Activated T-helper 1 cell treated with anti-CD3 and anti-CD28 coated beads, Interleukin-12 subunit alpha, Interleukin-12 subunit beta, Interleukin-2, Interleukin-4 antibody, amounts not matched to agents 30 ng/mL and 10 ng/mL and 1 ng/mL, durations not matched to agents 14 hours and 24 hours and 36 hours (primary cell): Measurements from ENCODE around the gene ASAP3. TPM values are rescaled to one million over a fixed set of nuclear protein-coding genes. Genes with fewer than 3 reads are reported as not detected.
"Not testable (repeated sequence)": the region's sequence is repeated elsewhere in the genome, so short reads cannot be mapped to it uniquely, and the experiment has no call there.

Experiments used
- DNase-seq: peaks from one replicate; pipeline ENCODE4 v3.0.0; 2021; ENCODE audit warnings: low spot score
- H3K27ac Mint-ChIP-seq: one replicate; pipeline ENCODE4 v1.8.0; 2021; ENCODE audit warnings: mild to moderate bottlenecking, mixed read lengths
- H3K27me3 Mint-ChIP-seq: one replicate; pipeline ENCODE4 v1.8.0; 2022; ENCODE audit warnings: mild to moderate bottlenecking, moderate library complexity, mixed read lengths; ENCODE audit not compliant: insufficient read depth
- H3K36me3 Mint-ChIP-seq: one replicate; pipeline ENCODE4 v1.8.0; 2021; ENCODE audit warnings: low read depth, mixed read lengths
- H3K4me1 Mint-ChIP-seq: one replicate; pipeline ENCODE4 v1.8.0; 2021; ENCODE audit warnings: low read depth, mixed read lengths
- H3K4me3 Mint-ChIP-seq: one replicate; pipeline ENCODE4 v1.8.0; 2021; ENCODE audit warnings: mild to moderate bottlenecking, moderate library complexity, mixed read lengths
- H3K9me3 Mint-ChIP-seq: one replicate; pipeline ENCODE4 v1.8.0; 2021; ENCODE audit warnings: mixed read lengths
- intact Hi-C: fragments of 100-400 bp; cut with micrococcal nuclease; formaldehyde crosslinking; loops from one replicate; pipeline ENCODE4 v1.15.1; 2024
- total RNA-seq: library from RNA; stranded (reverse); gene quantifications from 2 replicates; pipeline ENCODE4 v1.2.3, GENCODE V29; 2022

ASAP3 gene
- total RNA-seq, 1 donor from 2014 or later = not detected

DNA sequence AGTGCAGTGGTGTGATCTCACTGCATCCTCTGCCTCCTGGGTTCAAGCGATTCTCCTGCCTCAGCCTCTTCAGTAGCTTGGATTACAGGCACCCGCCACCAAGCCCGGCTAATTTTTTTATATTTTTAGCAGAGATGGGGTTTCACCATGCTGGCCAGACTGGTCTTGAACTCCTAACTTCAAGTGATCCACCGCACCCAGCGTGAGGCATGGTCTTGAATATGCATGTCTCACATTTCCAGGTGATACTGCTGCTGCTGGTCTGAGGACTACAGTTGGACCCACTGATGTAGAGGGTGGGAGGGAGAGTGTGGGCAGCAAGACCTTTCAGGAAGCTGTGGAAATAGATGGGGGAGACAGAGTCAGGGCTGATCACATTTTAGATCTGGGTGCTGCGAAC, 21.9 kb upstream of the ASAP3 start:
- Mint-ChIP-seq H3K27me3 (peaks cover 6% of the 10 kb centered on the region), H3K9me3 (no peaks in the 10 kb centered on the region), H3K27ac (no peak overlapping the region), H3K4me1 (no peaks in the 10 kb centered on the region), H3K4me3 (no peak overlapping the region), H3K36me3 (peaks cover 23% of the 10 kb centered on the region)
- intact Hi-C loops = no loop called here
- DNase-seq = no peak

DNA sequence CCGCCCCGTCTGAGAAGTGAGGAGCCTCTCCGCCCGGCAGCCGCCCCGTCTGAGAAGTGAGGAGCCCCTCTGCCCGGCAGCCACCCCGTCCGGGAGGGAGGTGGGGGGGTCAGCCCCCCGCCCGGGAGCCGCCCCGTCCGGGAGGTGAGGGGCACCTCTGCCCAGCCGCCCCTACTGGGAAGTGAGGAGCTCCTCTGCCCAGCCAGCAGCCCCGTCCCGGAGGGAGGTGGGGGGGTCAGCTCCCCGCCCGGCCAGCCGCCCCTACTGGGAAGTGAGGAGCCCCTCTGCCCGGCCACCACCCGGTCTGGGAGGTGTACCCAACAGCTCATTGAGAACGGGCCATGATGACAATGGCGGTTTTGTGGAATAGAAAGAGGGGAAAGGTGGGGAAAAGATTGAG, 20.2 kb upstream of the ASAP3 start:
- H3K27ac Mint-ChIP-seq, intact Hi-C loops, DNase-seq, H3K36me3 Mint-ChIP-seq, H3K9me3 Mint-ChIP-seq, H3K27me3 Mint-ChIP-seq, H3K4me1 Mint-ChIP-seq, H3K4me3 Mint-ChIP-seq: not testable (repeated sequence)

DNA sequence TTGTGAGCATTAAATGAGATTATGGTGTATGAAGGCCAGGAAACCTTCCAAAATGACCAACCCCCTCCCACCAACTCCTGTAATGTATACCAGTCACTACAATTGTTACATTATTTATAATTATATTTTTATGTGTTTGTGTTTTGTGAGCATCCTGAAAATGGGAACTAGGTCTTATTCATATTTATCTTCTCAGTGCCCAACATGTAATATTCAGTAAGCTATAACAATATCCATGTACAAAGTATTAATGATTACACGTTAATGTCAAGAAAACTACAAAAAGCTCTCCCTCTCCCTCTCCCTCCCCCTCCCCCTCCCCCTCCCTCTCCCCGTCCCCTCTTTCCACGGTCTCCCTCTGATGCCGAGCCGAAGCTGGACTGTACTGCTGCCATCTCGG, 19.0 kb upstream of the ASAP3 start:
- Mint-ChIP-seq H3K4me3 (no peak overlapping the region), H3K9me3 (no peaks in the 10 kb centered on the region), H3K27ac (no peak overlapping the region), H3K4me1 (no peaks in the 10 kb centered on the region), H3K27me3 (peaks cover 6% of the 10 kb centered on the region), H3K36me3 (peaks cover 6% of the 10 kb centered on the region)
- no peak for DNase-seq
- intact Hi-C loops = no loop called here

DNA sequence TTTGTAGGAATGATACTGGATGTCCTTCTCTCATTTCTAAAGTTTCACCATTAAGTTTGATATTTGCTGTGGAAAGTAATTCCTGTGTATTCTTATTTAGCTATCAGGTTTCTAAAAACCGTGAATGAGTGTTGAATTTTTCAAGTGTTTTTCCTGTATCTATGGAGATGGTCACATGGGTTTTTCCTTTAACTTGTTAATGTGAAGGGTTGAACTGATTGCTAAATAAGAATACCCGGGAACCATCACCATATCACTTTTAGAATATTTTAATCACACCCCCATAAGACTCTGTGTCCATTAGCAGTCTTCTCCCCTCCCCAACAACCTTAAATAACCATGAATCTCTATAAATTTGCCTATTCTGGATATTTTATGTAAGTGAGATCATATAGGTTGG, 16.5 kb upstream of the ASAP3 start:
- Mint-ChIP-seq H3K4me1 (no peaks in the 10 kb centered on the region), H3K36me3 (no peaks in the 10 kb centered on the region), H3K27ac (no peak overlapping the region), H3K27me3 (peaks cover 6% of the 10 kb centered on the region), H3K9me3 (no peaks in the 10 kb centered on the region), H3K4me3 (no peak overlapping the region)
- DNase-seq = no peak
- intact Hi-C loops = no loop called here

DNA sequence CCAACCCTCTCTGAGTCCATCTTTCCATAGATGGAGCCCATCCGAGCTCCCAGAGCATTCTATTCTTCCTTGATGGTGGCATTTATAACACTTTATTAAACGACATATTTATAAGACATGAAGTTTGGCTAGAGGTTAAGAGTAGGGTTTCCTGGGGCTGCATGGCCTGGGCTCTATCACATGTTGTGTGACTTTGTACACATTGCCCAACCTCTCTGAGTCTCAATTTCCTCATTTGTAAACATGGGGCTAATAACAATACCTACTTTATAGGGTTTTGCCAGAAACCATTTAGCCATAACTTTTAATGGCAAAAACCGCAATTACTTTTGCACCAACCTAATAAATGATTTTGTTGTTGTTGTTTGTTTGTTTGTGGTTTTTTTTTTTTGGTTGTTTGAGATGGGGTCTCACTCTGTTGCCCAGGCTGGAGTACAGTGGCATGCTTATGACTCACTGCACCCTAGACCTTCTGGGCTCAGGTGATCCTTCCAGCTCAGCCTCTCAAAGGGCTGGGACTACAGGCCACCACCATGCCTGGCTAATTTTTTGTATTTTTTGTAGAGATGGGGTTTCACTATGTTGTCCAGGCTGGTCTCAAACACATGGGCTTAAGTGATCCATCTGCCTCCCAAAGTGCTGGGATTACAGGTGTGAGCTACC, 13.9 kb upstream of the ASAP3 start:
- Mint-ChIP-seq H3K4me1 (no peaks in the 10 kb centered on the region), H3K4me3 (no peak overlapping the region), H3K9me3 (no peaks in the 10 kb centered on the region), H3K27me3 (peaks cover 6% of the 10 kb centered on the region), H3K27ac (no peak overlapping the region), H3K36me3 (no peaks in the 10 kb centered on the region)
- intact Hi-C loops = loop anchor here (1.0 kb wide), 3 partner anchors 14 to 139 kb away; partner anchors contain the start of gene ASAP3
- no peak for DNase-seq

DNA sequence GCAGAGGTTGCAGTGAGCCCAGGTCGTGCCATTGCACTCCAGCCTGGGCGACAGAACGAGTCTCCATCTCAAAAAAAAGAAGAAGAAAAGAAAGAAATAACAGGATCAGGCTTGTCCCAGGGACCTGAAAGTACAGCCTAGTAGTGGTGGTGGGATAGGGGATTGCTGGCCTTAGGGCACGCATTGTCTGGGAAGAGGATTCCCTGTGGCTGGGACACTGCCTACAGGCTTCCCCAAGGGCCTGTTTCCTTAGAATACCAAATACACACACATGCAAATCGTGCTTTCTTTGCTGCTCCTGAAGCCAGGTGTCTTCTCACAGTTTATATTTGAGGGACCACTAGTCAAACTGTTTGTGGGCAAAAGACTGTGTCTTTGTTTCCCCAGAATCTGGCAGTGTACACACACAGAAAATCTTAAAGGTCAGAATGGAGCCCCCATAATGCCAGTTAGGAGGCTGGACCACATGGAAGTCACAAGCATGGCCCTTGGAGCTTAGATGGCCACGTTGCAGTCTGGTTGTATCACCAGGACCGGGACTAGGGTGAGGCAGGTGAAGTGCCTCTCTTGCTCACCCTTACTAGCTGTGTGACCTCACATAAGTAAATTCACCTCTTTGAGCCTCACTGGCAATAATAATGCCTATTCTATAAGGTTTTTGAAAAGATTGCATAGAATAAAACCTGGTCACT, 12.7 kb upstream of the ASAP3 start:
- H3K27me3 Mint-ChIP-seq = peaks cover 4% of the 10 kb centered on the region
- no peaks in the 10 kb centered on the region for H3K4me1 Mint-ChIP-seq
- no peaks in the 10 kb centered on the region for H3K36me3 Mint-ChIP-seq
- no peak overlapping the region for H3K27ac Mint-ChIP-seq
- no peaks in the 10 kb centered on the region for H3K9me3 Mint-ChIP-seq
- H3K4me3 Mint-ChIP-seq = no peak overlapping the region
- intact Hi-C loops = loop anchor here (1.0 kb wide), 3 partner anchors 12 to 141 kb away; partner anchors contain the start of gene ASAP3
- no peak for DNase-seq

DNA sequence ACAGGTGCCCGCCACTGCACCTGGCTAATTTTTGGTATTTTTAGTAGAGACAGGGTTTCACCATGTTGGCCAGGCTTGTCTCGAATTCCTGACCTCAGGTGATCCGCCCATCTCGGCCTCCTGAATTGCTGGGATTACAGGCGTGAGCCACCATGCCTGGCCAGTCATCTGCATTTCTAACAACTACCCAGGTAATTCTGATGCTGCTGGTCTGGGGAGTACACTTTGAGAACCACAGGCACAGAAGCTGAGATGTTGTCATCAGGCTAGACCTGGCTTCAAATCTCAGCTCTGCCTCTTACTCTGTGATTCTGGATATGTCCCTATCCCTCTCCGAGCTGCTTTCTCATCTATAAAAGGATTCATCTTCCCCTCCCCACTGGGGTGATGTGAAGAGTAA, 10.9 kb upstream of the ASAP3 start:
- DNase-seq, intact Hi-C loops, H3K9me3 Mint-ChIP-seq, H3K36me3 Mint-ChIP-seq, H3K27ac Mint-ChIP-seq, H3K4me3 Mint-ChIP-seq, H3K4me1 Mint-ChIP-seq: not testable (repeated sequence)
- H3K27me3 Mint-ChIP-seq = peaks cover 12% of the 10 kb centered on the region

DNA sequence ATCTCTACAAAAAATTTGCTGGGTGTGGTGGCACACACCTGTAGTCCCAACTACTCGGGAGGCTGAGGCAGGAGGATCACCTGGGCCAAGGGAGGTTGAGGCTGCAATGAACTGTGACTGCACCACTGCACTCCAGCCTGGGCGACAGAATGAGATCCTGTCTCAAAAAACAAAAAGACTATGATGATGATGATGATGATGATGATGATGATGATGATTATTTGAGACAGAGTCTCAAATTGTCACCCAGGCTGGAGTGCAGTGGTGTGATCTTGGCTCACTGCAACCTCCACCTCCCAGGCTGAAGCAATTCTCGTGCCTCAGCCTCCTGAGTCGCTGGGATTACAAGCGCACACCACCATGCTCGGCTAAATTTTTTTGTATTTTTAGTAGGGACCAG, 8.8 kb upstream of the ASAP3 start:
- H3K4me3 Mint-ChIP-seq, H3K27ac Mint-ChIP-seq, DNase-seq, H3K4me1 Mint-ChIP-seq, intact Hi-C loops, H3K9me3 Mint-ChIP-seq, H3K36me3 Mint-ChIP-seq: not testable (repeated sequence)
- H3K27me3 Mint-ChIP-seq = peaks cover 22% of the 10 kb centered on the region

DNA sequence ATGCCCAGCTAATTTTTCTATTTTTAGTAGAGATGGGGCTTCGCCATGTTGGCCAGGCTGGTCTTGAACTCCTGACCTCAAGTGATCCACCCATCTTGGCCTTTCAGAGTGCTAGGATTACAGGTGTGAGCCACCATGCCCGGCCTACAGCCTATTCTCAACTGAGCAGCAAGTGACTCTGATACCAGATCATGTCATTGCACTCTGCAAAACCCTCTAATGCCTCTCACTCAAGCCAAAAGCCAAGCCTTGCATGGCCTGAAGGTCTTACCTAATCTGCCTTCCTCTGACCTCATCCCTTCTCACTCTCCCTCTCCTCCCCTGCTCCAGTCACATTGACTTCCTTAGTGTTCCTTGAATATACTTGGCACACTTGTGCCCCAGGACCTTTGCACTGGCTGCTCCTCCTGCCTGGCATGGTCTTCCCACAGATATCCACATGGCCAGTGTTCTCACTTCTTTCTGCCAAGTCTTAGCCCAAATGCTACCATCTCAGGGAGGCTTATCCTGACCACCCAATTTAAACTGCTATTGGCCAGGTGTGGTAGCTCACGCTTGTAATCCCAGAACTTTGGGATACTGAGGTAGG, 8.2 kb upstream of the ASAP3 start:
- intact Hi-C loops = no loop called here
- no peak overlapping the region for H3K4me3 Mint-ChIP-seq
- H3K27ac Mint-ChIP-seq = no peak overlapping the region
- peaks cover 25% of the 10 kb centered on the region for H3K27me3 Mint-ChIP-seq
- no peaks in the 10 kb centered on the region for H3K36me3 Mint-ChIP-seq
- H3K9me3 Mint-ChIP-seq = no peaks in the 10 kb centered on the region
- no peak for DNase-seq
- no peaks in the 10 kb centered on the region for H3K4me1 Mint-ChIP-seq

DNA sequence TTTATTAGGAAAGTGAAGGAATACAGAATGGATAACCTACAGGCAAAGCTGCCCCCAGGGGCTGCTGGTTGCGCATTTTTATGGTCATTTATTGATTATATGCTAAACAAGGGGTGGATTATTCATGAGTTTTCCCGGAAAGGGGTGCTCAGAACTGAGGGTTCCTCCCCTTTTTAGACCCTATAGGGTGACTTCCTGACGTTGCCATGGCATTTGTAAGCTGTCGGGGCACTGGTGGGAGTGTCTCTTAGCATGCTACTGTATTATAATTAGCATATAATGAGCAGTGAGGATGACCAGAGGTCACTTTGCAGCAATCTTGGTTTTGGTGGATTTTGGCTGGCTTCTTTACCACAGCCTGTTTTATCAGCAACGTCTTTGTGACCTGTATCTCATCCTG, 5.9 kb upstream of the ASAP3 start:
- Mint-ChIP-seq H3K9me3 (no peaks in the 10 kb centered on the region), H3K36me3 (no peaks in the 10 kb centered on the region), H3K27me3 (peaks cover 41% of the 10 kb centered on the region), H3K4me3 (no peak overlapping the region), H3K4me1 (no peaks in the 10 kb centered on the region), H3K27ac (no peak overlapping the region)
- intact Hi-C loops = no loop called here
- no peak for DNase-seq

DNA sequence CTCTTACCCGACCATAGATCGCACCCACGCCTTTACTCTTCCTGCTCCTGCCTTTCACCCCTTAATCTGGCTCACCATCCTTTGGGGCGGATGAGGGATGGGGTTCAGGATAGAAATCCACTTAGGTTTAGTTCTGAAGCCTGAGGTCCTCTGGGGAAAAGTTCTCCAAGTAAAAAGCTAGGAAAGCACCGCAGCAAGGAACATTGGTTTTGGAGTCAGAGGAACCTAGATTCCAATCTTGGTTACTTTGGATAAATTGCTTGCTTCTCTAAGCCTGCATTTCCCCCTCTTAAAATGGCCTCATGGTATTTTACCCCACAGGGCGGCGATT, 988 bp upstream of the ASAP3 start:
- no peak overlapping the region for H3K27ac Mint-ChIP-seq

DNA sequence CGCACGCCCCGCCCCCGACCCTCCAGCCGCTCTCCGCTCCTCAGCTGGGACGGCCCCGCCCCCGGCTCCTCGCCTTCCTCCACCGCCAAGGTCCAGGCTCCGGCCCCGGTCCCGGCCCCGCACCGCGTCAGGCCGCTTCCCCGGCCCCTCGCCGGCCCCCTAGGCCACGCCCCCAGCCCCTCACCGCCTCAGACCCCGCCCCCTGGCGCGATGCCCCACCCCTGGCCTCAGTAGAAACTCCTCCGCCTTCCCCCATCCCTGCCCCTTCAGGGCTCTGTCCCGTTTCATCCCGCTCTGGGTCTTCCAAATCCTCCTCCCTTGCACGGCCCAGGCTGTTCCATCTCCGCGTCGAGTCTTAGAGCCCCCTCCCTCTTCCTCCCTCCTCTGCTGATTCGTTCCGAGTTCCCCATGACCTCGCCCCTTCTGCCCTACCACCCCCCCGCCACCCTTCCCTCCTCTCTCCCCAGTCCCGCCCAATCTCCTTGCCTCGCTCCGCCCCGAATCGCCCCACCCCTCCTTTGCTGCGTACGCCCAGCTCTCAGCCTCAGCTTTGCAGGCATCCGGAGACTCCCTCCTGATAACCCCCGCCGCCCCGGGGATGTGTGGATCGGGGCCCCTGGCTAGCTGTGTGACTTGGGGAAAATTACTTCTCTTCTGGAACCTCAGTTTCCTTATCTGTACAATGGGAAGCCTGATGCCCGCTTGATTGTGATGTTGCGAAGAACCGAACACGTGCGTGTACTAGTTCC, 448 bp upstream of the ASAP3 start:
- H3K27ac Mint-ChIP-seq = peak overlapping the region; percentile 44

More for the DNA sequence above, 988 bp upstream of the ASAP3 start:
- no peaks in the 10 kb centered on the region for H3K9me3 Mint-ChIP-seq
- H3K4me3 Mint-ChIP-seq = peak overlapping the region; percentile 87
- no peaks in the 10 kb centered on the region for H3K36me3 Mint-ChIP-seq
- peaks cover 65% of the 10 kb centered on the region for H3K27me3 Mint-ChIP-seq
- H3K4me1 Mint-ChIP-seq = peaks cover 16% of the 10 kb centered on the region
- no peak for DNase-seq
- intact Hi-C loops = loop anchor here (2.0 kb wide), 2 partner anchors 116 to 142 kb away; partner anchors contain the start of gene ZNF436

DNA sequence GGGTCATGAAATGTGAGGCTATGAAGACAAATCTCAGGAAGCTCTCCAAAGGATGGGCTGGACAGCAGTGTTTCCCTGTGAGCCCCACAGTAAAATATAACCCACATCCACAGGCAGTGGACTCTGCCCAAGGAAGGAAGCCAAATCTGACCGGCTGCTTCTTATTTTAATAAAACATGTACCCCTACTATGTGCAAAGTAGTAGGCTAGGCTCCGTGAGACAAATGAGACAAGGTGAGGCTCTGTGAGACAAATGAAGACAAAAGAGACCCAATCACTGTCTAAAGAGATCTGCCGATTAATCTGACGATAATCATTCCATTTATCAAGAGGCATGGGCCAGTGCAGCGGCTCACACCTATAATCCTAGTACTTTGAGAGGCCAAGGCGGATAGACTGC, 2.1 kb downstream of the ASAP3 start:
- intact Hi-C loops = no loop called here
- Mint-ChIP-seq H3K27ac (no peak overlapping the region), H3K9me3 (no peaks in the 10 kb centered on the region), H3K4me3 (peak overlapping the region; percentile 83), H3K36me3 (no peaks in the 10 kb centered on the region), H3K4me1 (peaks cover 16% of the 10 kb centered on the region), H3K27me3 (peaks cover 58% of the 10 kb centered on the region)
- no peak for DNase-seq

More for the DNA sequence above, 448 bp upstream of the ASAP3 start:
- DNase-seq = peak; percentile 81
- intact Hi-C loops = loop anchor here (1.0 to 2.0 kb wide), 7 partner anchors 13 to 207 kb away; partner anchors contain the start of genes ID3, RPL11 and ZNF436
- H3K4me1 Mint-ChIP-seq = peaks cover 16% of the 10 kb centered on the region
- peaks cover 61% of the 10 kb centered on the region for H3K27me3 Mint-ChIP-seq
- no peaks in the 10 kb centered on the region for H3K9me3 Mint-ChIP-seq
- H3K36me3 Mint-ChIP-seq = no peaks in the 10 kb centered on the region
- peak overlapping the region; percentile 87 for H3K4me3 Mint-ChIP-seq
